Neural cell (in vitro differentiated cells): ENCODE data around the gene PRKCE. TPM values are rescaled to one million over a fixed set of nuclear protein-coding genes. Genes with fewer than 3 reads are reported as not detected.
A peak's percentile ranks its signal among the peaks of the same experiment; 100 is the strongest.

Source experiments
- H2AFZ ChIP-seq: fragments of 200-600, 300-800 bp; sonication (generic), shearing (Covaris generic); 2 replicates; pipeline ENCODE4 v1.6.0; 2014; ENCODE audit warnings: low read depth, mild to moderate bottlenecking, antibody characterized with exemption, low read length, moderate library complexity
- H3F3A ChIP-seq: fragments of 200-600 bp; shearing (Covaris generic); 2 replicates; pipeline ENCODE4 v1.6.1; 2016; ENCODE audit warnings: mild to moderate bottlenecking, moderate library complexity, mixed read lengths, antibody characterized with exemption, low read length; ENCODE audit not compliant: insufficient read depth, poor library complexity, severe bottlenecking
- H3K27ac ChIP-seq: fragments of 200-600, 300-800 bp; sonication (generic), shearing (Covaris generic); 2 replicates; pipeline ENCODE4 v1.5.1; 2014; ENCODE audit warnings: mild to moderate bottlenecking, low read length, moderate library complexity
- H3K27me3 ChIP-seq: fragments of 300-800, 200-600 bp; sonication (generic), shearing (Covaris generic); 2 replicates; pipeline ENCODE4 v1.6.0; 2014; ENCODE audit warnings: mild to moderate bottlenecking, low read depth, low read length, moderate library complexity; ENCODE audit not compliant: insufficient read depth
- H3K36me3 ChIP-seq: fragments of 300-800, 200-600 bp; sonication (generic), shearing (Covaris generic); 2 replicates; pipeline ENCODE4 v1.5.1; 2014; ENCODE audit warnings: mild to moderate bottlenecking, antibody characterized with exemption, low read length, moderate library complexity; ENCODE audit not compliant: insufficient read depth
- H3K4me2 ChIP-seq: fragments of 300-800, 200-600 bp; sonication (generic), shearing (Covaris generic); 2 replicates; pipeline ENCODE4 v1.6.0; 2014; ENCODE audit warnings: mild to moderate bottlenecking, low read length
- H3K4me3 ChIP-seq: fragments of 300-800, 200-600 bp; sonication (generic), shearing (Covaris generic); 2 replicates; pipeline ENCODE4 v1.5.1; 2014; ENCODE audit warnings: mild to moderate bottlenecking, low read length, moderate library complexity
- H3K79me2 ChIP-seq: fragments of 200-600 bp; shearing (Covaris generic); replicated peaks from 2 replicates; pipeline ENCODE4 v1.6.0; 2014; ENCODE audit warnings: mild to moderate bottlenecking, low read length, moderate library complexity; ENCODE audit not compliant: insufficient read depth
- H3K9ac ChIP-seq: fragments of 300-800, 200-600 bp; sonication (generic), shearing (Covaris generic); 2 replicates; pipeline ENCODE4 v1.6.1; 2016; ENCODE audit warnings: mild to moderate bottlenecking, low read length, mixed read lengths
- H3K9me2 ChIP-seq: fragments of 200-600 bp; shearing (Covaris generic); 2 replicates; pipeline ENCODE4 v1.6.1; 2016; ENCODE audit warnings: mild to moderate bottlenecking, low read length, mixed read lengths; ENCODE audit not compliant: insufficient read depth
- H3K9me3 ChIP-seq: fragments of 200-600, 300-800 bp; sonication (generic), shearing (Covaris generic); 2 replicates; pipeline ENCODE4 v1.6.1; 2016; ENCODE audit warnings: mild to moderate bottlenecking, mixed run types, low read length, moderate library complexity, mixed read lengths
- H4K20me1 ChIP-seq: fragments of 200-600 bp; shearing (Covaris generic); 2 replicates; pipeline ENCODE4 v1.6.1; 2016; ENCODE audit warnings: mild to moderate bottlenecking, mixed run types; ENCODE audit not compliant: insufficient read depth
- EP300 ChIP-seq: fragments of 450-650 bp; conservative IDR thresholded peaks from 2 replicates; pipeline ENCODE4 v1.6.1; 2014; ENCODE audit warnings: antibody characterized with exemption, mild to moderate bottlenecking, moderate library complexity; ENCODE audit not compliant: poor library complexity, severe bottlenecking
- EZH2 ChIP-seq: fragments of 200-600, 300-800 bp; shearing (Covaris generic), sonication (generic); IDR thresholded peaks from 2 replicates; pipeline ENCODE4 v1.6.1; 2014; ENCODE audit warnings: antibody characterized with exemption, low read length, borderline replicate concordance, mild to moderate bottlenecking; ENCODE audit not compliant: insufficient read depth, poor library complexity, severe bottlenecking
- MXI1 ChIP-seq: fragments of 450-650 bp; conservative IDR thresholded peaks from 2 replicates; pipeline ENCODE4 v1.6.1; 2014; ENCODE audit warnings: antibody characterized with exemption, mild to moderate bottlenecking; ENCODE audit not compliant: poor library complexity, severe bottlenecking
- POLR2AphosphoS5 ChIP-seq: IDR thresholded peaks from 2 replicates; pipeline ENCODE4 v1.6.1; 2012
- RAD21 ChIP-seq: fragments of 450-650 bp; conservative IDR thresholded peaks from 2 replicates; pipeline ENCODE4 v1.6.1; 2014; ENCODE audit warnings: antibody characterized with exemption, mild to moderate bottlenecking, moderate library complexity
- SMC3 ChIP-seq: fragments of 450-650 bp; conservative IDR thresholded peaks from 2 replicates; pipeline ENCODE4 v1.6.1; 2014; ENCODE audit warnings: antibody characterized with exemption, mild to moderate bottlenecking, moderate library complexity; ENCODE audit not compliant: poor library complexity
- TAF1 ChIP-seq: IDR thresholded peaks from 2 replicates; pipeline ENCODE4 v1.6.1; 2012; ENCODE audit warnings: low read depth
- polyA plus RNA-seq: library from polyadenylated mRNA; depleted of rRNA; stranded (reverse); fragments of >200 nt; gene quantifications from 2 replicates; pipeline ENCODE4 v1.2.3, GENCODE V29; 2014
- TF ChIP-seq, protein P1 (sequence below): fragments of 450-650 bp; IDR thresholded peaks from 2 replicates; pipeline ENCODE4 v1.5.1; 2014; ENCODE audit warnings: antibody characterized with exemption, mild to moderate bottlenecking, moderate library complexity; ENCODE audit not compliant: poor library complexity, severe bottlenecking
- TF ChIP-seq, protein P2 (sequence below): IDR thresholded peaks from 2 replicates; pipeline ENCODE4 v1.6.1; 2012; ENCODE audit warnings: borderline replicate concordance

PRKCE gene
- polyA plus RNA-seq, 1 donor from 2014 or later: 5.4 TPM

DNA sequence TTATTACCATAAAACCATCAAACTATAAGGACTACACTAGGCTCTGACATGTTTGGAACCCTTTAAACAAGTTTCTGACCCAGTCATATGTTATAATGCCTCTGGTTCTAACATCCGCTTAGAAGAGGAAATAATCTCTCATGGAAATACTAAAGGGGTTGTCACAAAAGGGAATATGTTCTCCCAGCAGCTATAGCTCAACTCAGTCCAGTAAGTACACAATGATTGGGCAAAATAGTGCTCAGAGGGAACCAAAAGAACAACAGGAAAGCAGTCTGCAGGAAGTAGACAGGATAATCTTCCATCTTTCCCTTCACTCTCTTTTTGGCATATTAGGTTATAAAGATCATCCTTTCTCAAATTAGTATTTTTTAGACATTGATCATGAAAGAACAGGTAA, 44.7 kb upstream of the PRKCE start:
- H3F3A ChIP-seq: no peaks in the 10 kb centered on the region
- no peaks in the 10 kb centered on the region for H3K9me3 ChIP-seq
- no peaks in the 10 kb centered on the region for H3K27me3 ChIP-seq
- H3K36me3 ChIP-seq: no peaks in the 10 kb centered on the region
- no peaks in the 10 kb centered on the region for H3K79me2 ChIP-seq
- H2AFZ ChIP-seq: no peak overlapping the region
- H3K4me3 ChIP-seq: no peak overlapping the region
- no peak overlapping the region for H3K9ac ChIP-seq
- no peaks in the 10 kb centered on the region for H3K9me2 ChIP-seq
- H4K20me1 ChIP-seq: no peaks in the 10 kb centered on the region
- no peak overlapping the region for H3K27ac ChIP-seq
- H3K4me2 ChIP-seq: no peak overlapping the region
- TF ChIP-seq RAD21 (no peak), EZH2 (no peak), POLR2AphosphoS5 (no peak), TAF1 (no peak), SMC3 (no peak), EP300 (no peak), MXI1 (no peak)
- TF ChIP-seq, protein P1, sequence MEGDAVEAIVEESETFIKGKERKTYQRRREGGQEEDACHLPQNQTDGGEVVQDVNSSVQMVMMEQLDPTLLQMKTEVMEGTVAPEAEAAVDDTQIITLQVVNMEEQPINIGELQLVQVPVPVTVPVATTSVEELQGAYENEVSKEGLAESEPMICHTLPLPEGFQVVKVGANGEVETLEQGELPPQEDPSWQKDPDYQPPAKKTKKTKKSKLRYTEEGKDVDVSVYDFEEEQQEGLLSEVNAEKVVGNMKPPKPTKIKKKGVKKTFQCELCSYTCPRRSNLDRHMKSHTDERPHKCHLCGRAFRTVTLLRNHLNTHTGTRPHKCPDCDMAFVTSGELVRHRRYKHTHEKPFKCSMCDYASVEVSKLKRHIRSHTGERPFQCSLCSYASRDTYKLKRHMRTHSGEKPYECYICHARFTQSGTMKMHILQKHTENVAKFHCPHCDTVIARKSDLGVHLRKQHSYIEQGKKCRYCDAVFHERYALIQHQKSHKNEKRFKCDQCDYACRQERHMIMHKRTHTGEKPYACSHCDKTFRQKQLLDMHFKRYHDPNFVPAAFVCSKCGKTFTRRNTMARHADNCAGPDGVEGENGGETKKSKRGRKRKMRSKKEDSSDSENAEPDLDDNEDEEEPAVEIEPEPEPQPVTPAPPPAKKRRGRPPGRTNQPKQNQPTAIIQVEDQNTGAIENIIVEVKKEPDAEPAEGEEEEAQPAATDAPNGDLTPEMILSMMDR: no peak
- TF ChIP-seq, protein P2, sequence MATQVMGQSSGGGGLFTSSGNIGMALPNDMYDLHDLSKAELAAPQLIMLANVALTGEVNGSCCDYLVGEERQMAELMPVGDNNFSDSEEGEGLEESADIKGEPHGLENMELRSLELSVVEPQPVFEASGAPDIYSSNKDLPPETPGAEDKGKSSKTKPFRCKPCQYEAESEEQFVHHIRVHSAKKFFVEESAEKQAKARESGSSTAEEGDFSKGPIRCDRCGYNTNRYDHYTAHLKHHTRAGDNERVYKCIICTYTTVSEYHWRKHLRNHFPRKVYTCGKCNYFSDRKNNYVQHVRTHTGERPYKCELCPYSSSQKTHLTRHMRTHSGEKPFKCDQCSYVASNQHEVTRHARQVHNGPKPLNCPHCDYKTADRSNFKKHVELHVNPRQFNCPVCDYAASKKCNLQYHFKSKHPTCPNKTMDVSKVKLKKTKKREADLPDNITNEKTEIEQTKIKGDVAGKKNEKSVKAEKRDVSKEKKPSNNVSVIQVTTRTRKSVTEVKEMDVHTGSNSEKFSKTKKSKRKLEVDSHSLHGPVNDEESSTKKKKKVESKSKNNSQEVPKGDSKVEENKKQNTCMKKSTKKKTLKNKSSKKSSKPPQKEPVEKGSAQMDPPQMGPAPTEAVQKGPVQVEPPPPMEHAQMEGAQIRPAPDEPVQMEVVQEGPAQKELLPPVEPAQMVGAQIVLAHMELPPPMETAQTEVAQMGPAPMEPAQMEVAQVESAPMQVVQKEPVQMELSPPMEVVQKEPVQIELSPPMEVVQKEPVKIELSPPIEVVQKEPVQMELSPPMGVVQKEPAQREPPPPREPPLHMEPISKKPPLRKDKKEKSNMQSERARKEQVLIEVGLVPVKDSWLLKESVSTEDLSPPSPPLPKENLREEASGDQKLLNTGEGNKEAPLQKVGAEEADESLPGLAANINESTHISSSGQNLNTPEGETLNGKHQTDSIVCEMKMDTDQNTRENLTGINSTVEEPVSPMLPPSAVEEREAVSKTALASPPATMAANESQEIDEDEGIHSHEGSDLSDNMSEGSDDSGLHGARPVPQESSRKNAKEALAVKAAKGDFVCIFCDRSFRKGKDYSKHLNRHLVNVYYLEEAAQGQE: no peak

- no peaks in the 10 kb centered on the region for H3K79me2 ChIP-seq
- no peaks in the 10 kb centered on the region for H4K20me1 ChIP-seq
- no peaks in the 10 kb centered on the region for H3K36me3 ChIP-seq
- H3K27ac ChIP-seq: no peak overlapping the region
- no peaks in the 10 kb centered on the region for H3K9me3 ChIP-seq
- H3K9ac ChIP-seq: no peak overlapping the region
- TF ChIP-seq, protein P1: peak; percentile 29
- no peak for TF ChIP-seq SMC3
- H3K4me3 ChIP-seq: no peak overlapping the region
- no peaks in the 10 kb centered on the region for H3F3A ChIP-seq
- H3K27me3 ChIP-seq: no peaks in the 10 kb centered on the region
- no peaks in the 10 kb centered on the region for H3K9me2 ChIP-seq
- H2AFZ ChIP-seq: no peak overlapping the region
- no peak overlapping the region for H3K4me2 ChIP-seq
These were observed 43.8 kb upstream of the PRKCE start for GRCh38 chr2:45607701-45608100.
